Upper lobe of right lung (tissue), 1 donor: ENCODE measurements around the gene MYO15A. TPM values are rescaled to one million over a fixed set of nuclear protein-coding genes. Genes with fewer than 3 reads are reported as not detected.
A peak's percentile ranks its signal among the peaks of the same experiment; 100 is the strongest.

ENCODE experiments used
- ATAC-seq: fragments of 200-7000 bp; cut with Tn5 transposase; one replicate; pipeline ENCODE4 v1.9.1; 2020; ENCODE audit warnings: mild to moderate bottlenecking, moderate library complexity
- DNase-seq: peaks from one replicate; pipeline ENCODE4 v3.0.0-alpha.2; 2020
- H3K27ac ChIP-seq: fragments of 200-600 bp; one replicate; pipeline ENCODE4 v1.8.0; 2022
- H3K27me3 ChIP-seq: fragments of 200-600 bp; one replicate; pipeline ENCODE4 v1.8.0; 2022; ENCODE audit warnings: mild to moderate bottlenecking
- H3K36me3 ChIP-seq: fragments of 200-600 bp; one replicate; pipeline ENCODE4 v1.8.0; 2022
- H3K4me1 ChIP-seq: fragments of 200-600 bp; one replicate; pipeline ENCODE4 v1.8.0; 2022
- H3K4me3 ChIP-seq: fragments of 200-600 bp; one replicate; pipeline ENCODE4 v1.8.0; 2022; ENCODE audit warnings: mild to moderate bottlenecking
- H3K9me3 ChIP-seq: fragments of 200-600 bp; one replicate; pipeline ENCODE4 v1.8.0; 2022
- CTCF ChIP-seq: fragments of 200-600 bp; IDR thresholded peaks from one replicate; pipeline ENCODE4 v1.8.0; 2022; ENCODE audit warnings: antibody characterized with exemption
- intact Hi-C: fragments of 100-400 bp; cut with DNase I; formaldehyde crosslinking; loops from one replicate; pipeline ENCODE4 v1.11.0; 2022
- total RNA-seq: library from RNA; stranded (reverse); fragmentation: NEBNext Ultra II Directional; extraction: Animal tissue kit (Norgen Biotek cat#: 25700); gene quantifications from one replicate; pipeline ENCODE4 v1.2.1, GENCODE V29; 2021
- donor health status: DM: no; HTN: yes; CAD: no; lungs with severe emphysema.

Gene MYO15A
- total RNA-seq, 1 donor from 2014 or later, result 2.8 TPM

GRCh38 chr17:18179804-18180203, 71.2 kb downstream of the MYO15A start:
- Histone ChIP-seq H3K27me3 (no peaks in the 10 kb centered on the region), H3K36me3 (no peaks in the 10 kb centered on the region), H3K27ac (no peak overlapping the region), H3K4me3 (no peak overlapping the region), H3K4me1 (peaks cover 7% of the 10 kb centered on the region), H3K9me3 (no peaks in the 10 kb centered on the region)
- ATAC-seq, result no peak
- DNase-seq, result no peak
- no peak for TF ChIP-seq CTCF
- intact Hi-C loops, result no loop called here

- H3K27me3 ChIP-seq, result no peaks in the 10 kb centered on the region
- DNase-seq (no peak), ATAC-seq (no peak)
- H3K27ac ChIP-seq, result peak overlapping the region; percentile 99
- no peak overlapping the region for H3K4me3 ChIP-seq
- no peaks in the 10 kb centered on the region for H3K36me3 ChIP-seq
- H3K9me3 ChIP-seq, result no peaks in the 10 kb centered on the region
- peaks cover 19% of the 10 kb centered on the region for H3K4me1 ChIP-seq
- no peak for TF ChIP-seq CTCF
- intact Hi-C loops, result no loop called here
These were observed 72.8 kb downstream of the MYO15A start for GRCh38 chr17:18181358-18181757.

GRCh38 chr17:18182110-18182977, 73.8 kb downstream of the MYO15A start:
- no peaks in the 10 kb centered on the region for H3K27me3 ChIP-seq
- no peak for TF ChIP-seq CTCF
- DNase-seq (no peak), ATAC-seq (no peak)
- H3K36me3 ChIP-seq, result peaks cover 2% of the 10 kb centered on the region
- intact Hi-C loops, result no loop called here
- no peaks in the 10 kb centered on the region for H3K9me3 ChIP-seq
- H3K4me3 ChIP-seq, result peak overlapping the region; percentile 90
- H3K27ac ChIP-seq, result peak overlapping the region; percentile 99
- H3K4me1 ChIP-seq, result peaks cover 29% of the 10 kb centered on the region

GRCh38 chr17:18182978-18183333, 74.4 kb downstream of the MYO15A start:
- Histone ChIP-seq H3K36me3 (peaks cover 6% of the 10 kb centered on the region), H3K4me1 (peaks cover 35% of the 10 kb centered on the region), H3K4me3 (peak overlapping the region; percentile 90), H3K27me3 (no peaks in the 10 kb centered on the region), H3K27ac (peak overlapping the region; percentile 99), H3K9me3 (no peaks in the 10 kb centered on the region)
- intact Hi-C loops, result no loop called here
- DNase-seq (peak; percentile 96), ATAC-seq (peak; percentile 69)
- no peak for TF ChIP-seq CTCF

GRCh38 chr17:18183334-18184142, 75.0 kb downstream of the MYO15A start, which contains the start of gene ALKBH5:
Gene ALKBH5 (plus strand): TSS chr17:18183828. CDS start chr17:18184244, 416 bp downstream.
- H3K4me1 ChIP-seq, result peaks cover 41% of the 10 kb centered on the region
- intact Hi-C loops, result no loop called here
- peaks cover 10% of the 10 kb centered on the region for H3K36me3 ChIP-seq
- TF ChIP-seq CTCF, result peak; percentile 33
- H3K4me3 ChIP-seq, result peak within 1 kb of the TSS; percentile 90
- DNase-seq, result peak; percentile 97
- no peaks in the 10 kb centered on the region for H3K9me3 ChIP-seq
- H3K27me3 ChIP-seq, result no peaks in the 10 kb centered on the region
- peak; percentile 92 for ATAC-seq
- peak within 1 kb of the TSS; percentile 99 for H3K27ac ChIP-seq
